ENCODE data around the gene GRIK4. TPM values are rescaled to one million over a fixed set of nuclear protein-coding genes. Genes with fewer than 3 reads are reported as not detected.

Gene GRIK4
- total and polyA plus RNA-seq, 2 donors from 2014 or later: 0.25 TPM; not detected in 1

- Histone ChIP-seq H3K27me3 (ENCODE audit: control insufficient read depth, insufficient read depth, low read length) (peaks cover 3% of the 10 kb centered on the region), H3K36me3 (ENCODE audit: control insufficient read depth in 2 of 3, insufficient read depth in 3 of 3, low read length in 3 of 3) (no peaks in the 10 kb centered on the region), H3K4me1 (ENCODE audit: control insufficient read depth in 2 of 3, insufficient read depth in 2 of 3, low read depth in 1 of 3, low read length in 3 of 3) (peaks cover 0 to 3% (median 0%) of the 10 kb centered on the region in 3 donors), H3K9me3 (ENCODE audit: control insufficient read depth in 2 of 3, insufficient read depth in 1 of 3, low read length in 3 of 3) (peaks cover 0 to 5% (median 0%) of the 10 kb centered on the region in 3 donors), H3K4me3 (ENCODE audit: low read length in 3 of 3) (no peak overlapping the region), H3K27ac (ENCODE audit: low read depth in 2 of 2, low read length in 2 of 2) (no peak overlapping the region), H3K9ac (ENCODE audit: low read length in 3 of 3) (no peak overlapping the region)
- intact Hi-C loops (cut with DNase I): no loop called here
- TF ChIP-seq CTCF (IDR thresholded peaks at IDR 0.05; ENCODE audit: borderline replicate concordance, extremely low read depth, insufficient read depth): no peak
- DNase-seq: no peak
- no peak for FAIRE-seq
Measured at GRCh38 chr11:120613264-120614226, 102.0 kb downstream of the GRIK4 start.

GRCh38 chr11:120615391-120615790 is 103.8 kb downstream of the GRIK4 start:
- H3K9me3 ChIP-seq (ENCODE audit: control insufficient read depth in 2 of 3, insufficient read depth in 1 of 3, low read length in 3 of 3): peaks cover 0 to 5% (median 0%) of the 10 kb centered on the region in 3 donors
- DNase-seq (no peak), FAIRE-seq (no peak)
- no peak for TF ChIP-seq CTCF (IDR thresholded peaks at IDR 0.05; ENCODE audit: borderline replicate concordance, extremely low read depth, insufficient read depth)
- H3K27me3 ChIP-seq (ENCODE audit: control insufficient read depth, insufficient read depth, low read length): peaks cover 3% of the 10 kb centered on the region
- H3K4me1 ChIP-seq (ENCODE audit: control insufficient read depth in 2 of 3, insufficient read depth in 2 of 3, low read depth in 1 of 3, low read length in 3 of 3): peaks cover 0 to 3% (median 0%) of the 10 kb centered on the region in 3 donors
- H3K27ac ChIP-seq (ENCODE audit: low read depth in 2 of 2, low read length in 2 of 2): no peak overlapping the region
- no peak overlapping the region for H3K9ac ChIP-seq (ENCODE audit: low read length in 3 of 3)
- intact Hi-C loops (cut with DNase I): no loop called here
- no peak overlapping the region for H3K4me3 ChIP-seq (ENCODE audit: low read length in 3 of 3)
- H3K36me3 ChIP-seq (ENCODE audit: control insufficient read depth in 2 of 3, insufficient read depth in 3 of 3, low read length in 3 of 3): no peaks in the 10 kb centered on the region

DNA sequence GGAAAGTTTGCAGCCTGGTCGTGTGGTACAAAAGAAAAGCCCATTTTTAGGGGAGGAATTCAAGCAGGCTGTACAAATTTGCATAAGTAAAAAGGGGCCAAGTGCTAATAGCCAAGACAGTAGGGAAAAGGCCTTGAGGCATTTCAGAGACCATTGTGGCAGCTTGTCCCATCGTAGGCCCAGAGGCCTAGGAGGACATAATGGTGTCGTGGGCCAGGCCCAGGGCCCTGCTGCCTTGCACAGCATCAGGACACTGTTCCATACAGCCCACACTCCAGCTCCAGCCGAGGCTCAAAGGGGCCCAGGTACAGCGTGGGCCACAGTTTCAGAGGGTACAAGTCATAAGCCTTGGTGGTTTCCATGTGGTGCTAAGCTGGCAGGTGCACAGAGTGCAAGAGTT is 106.9 kb downstream of the GRIK4 start:
- Histone ChIP-seq H3K27me3 (ENCODE audit: control insufficient read depth, insufficient read depth, low read length) (no peaks in the 10 kb centered on the region), H3K4me1 (ENCODE audit: control insufficient read depth in 2 of 3, insufficient read depth in 2 of 3, low read depth in 1 of 3, low read length in 3 of 3) (peaks cover 0 to under 1% (median 0%) of the 10 kb centered on the region in 3 donors), H3K27ac (ENCODE audit: low read depth in 2 of 2, low read length in 2 of 2) (no peak overlapping the region), H3K36me3 (ENCODE audit: control insufficient read depth in 2 of 3, insufficient read depth in 3 of 3, low read length in 3 of 3) (no peaks in the 10 kb centered on the region), H3K4me3 (ENCODE audit: low read length in 3 of 3) (no peak overlapping the region), H3K9me3 (ENCODE audit: control insufficient read depth in 2 of 3, insufficient read depth in 1 of 3, low read length in 3 of 3) (peaks cover 0 to 5% (median 0%) of the 10 kb centered on the region in 3 donors), H3K9ac (ENCODE audit: low read length in 3 of 3) (no peak overlapping the region)
- intact Hi-C loops (cut with DNase I): no loop called here
- DNase-seq: no peak
- TF ChIP-seq CTCF (IDR thresholded peaks at IDR 0.05; ENCODE audit: borderline replicate concordance, extremely low read depth, insufficient read depth): no peak
- FAIRE-seq: no peak

Measured in kidney (tissue), 14 donors.